ENCODE data around the gene SYT7. TPM values are rescaled to one million over a fixed set of nuclear protein-coding genes. Genes with fewer than 3 reads are reported as not detected.

The SYT7 gene
- polyA plus RNA-seq, 2 of the 4 experiments (the other 2 are of a cell fraction) = 0.37 to 1.0 TPM

DNA sequence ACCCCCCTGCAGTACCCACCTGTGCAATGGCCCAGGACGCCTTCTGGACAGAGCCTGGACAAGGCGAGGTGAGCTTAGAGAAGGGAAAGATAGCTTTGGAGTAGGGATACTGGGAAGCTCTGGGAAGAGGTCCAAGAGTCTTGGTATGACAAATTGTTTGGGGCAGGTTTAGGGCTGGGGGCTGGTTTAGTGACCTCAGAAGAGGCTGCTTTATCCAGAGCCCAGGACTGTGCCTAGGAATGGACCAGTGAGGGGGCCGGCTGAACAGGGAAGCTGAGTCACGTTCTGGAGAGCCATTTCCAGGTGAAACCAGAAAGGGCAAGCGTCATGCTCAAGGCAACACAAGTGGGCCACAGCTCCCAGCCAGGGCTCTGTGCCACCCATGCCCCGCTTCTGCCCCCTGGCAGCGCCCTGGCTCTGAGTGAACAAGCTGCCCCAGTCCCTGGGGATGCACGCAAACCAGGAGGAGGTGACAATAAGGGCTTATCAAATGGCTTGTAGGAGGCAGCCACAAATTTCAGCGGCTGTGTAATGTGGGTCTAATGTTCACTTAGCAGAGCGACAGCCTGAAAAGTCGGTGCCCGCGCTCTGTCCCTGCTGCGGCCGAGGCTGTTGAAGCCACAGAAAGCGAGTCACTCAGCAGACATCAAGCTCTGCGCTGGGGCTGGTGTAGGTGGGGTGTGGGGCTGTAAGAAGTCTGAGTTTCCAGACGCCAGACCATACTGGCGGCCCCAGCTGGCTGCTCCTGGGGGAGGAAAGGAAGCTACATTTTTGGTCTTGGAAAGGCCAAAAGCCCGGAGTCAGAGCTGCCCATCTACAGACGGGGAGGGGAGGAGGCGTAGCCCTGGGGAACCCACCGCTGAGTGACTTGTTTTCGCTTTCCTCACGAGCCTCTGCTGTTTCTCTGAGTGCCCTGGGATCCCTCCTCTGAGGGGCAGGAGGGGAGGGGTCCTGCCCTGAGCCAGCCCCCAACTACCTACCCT, 18.3 kb upstream of the SYT7 start:
- Histone ChIP-seq H3K9me3 (no peaks in the 10 kb centered on the region), H3K27ac (no peak overlapping the region), H3K4me1 (no peaks in the 10 kb centered on the region), H3K4me2 (no peak overlapping the region), H3K4me3 (no peak overlapping the region)
- ChIA-PET CTCF (interaction anchor here (0.6 to 2.4 kb wide), 7 partner anchors 12 to 388 kb away, joined by 3 to 8 read pairs (median 4); partner anchors contain the start of gene SYT7), POLR2A (no interaction called here)
- no peak for DNase-seq (ENCODE audit: low read depth in 1 of 2, low spot score in 1 of 2)
- no peak for FAIRE-seq
- WGBS (ENCODE audit: missing lambda C conversion rate) = 64% methylated on average over 25 of the region's 25 CpGs
- no peak for TF ChIP-seq NR3C1 (IDR thresholded peaks at IDR 0.05)
- no peak for TF ChIP-seq RCOR1 (IDR thresholded peaks at IDR 0.05; ENCODE audit: low read depth, low read length)
- TF ChIP-seq ZC3H11A (IDR thresholded peaks at IDR 0.05) = no peak
- TF ChIP-seq CEBPB (IDR thresholded peaks at IDR 0.05) = no peak
- no peak for TF ChIP-seq JUN (IDR thresholded peaks at IDR 0.05)
- TF ChIP-seq TFCP2L1 (CRISPR knock-in tag; IDR thresholded peaks at IDR 0.05) = no peak
- no peak for TF ChIP-seq MAZ (IDR thresholded peaks at IDR 0.05; ENCODE audit: borderline replicate concordance, low read depth, low read length)
- TF ChIP-seq, protein P1, sequence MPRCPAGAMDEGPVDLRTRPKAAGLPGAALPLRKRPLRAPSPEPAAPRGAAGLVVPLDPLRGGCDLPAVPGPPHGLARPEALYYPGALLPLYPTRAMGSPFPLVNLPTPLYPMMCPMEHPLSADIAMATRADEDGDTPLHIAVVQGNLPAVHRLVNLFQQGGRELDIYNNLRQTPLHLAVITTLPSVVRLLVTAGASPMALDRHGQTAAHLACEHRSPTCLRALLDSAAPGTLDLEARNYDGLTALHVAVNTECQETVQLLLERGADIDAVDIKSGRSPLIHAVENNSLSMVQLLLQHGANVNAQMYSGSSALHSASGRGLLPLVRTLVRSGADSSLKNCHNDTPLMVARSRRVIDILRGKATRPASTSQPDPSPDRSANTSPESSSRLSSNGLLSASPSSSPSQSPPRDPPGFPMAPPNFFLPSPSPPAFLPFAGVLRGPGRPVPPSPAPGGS (IDR thresholded peaks at IDR 0.05) = no peak
- no peak for TF ChIP-seq NFE2L2 (conservative IDR thresholded peaks at IDR 0.05; ENCODE audit: low read length)
- no peak for TF ChIP-seq ATOH8 (CRISPR knock-in tag; IDR thresholded peaks at IDR 0.05; ENCODE audit: low read depth)
- TF ChIP-seq MAX (IDR thresholded peaks at IDR 0.05) = no peak
- TF ChIP-seq ELK1 (IDR thresholded peaks at IDR 0.05; ENCODE audit: low read depth, low read length) = no peak
- TF ChIP-seq HOXB5 (CRISPR knock-in tag; IDR thresholded peaks at IDR 0.05) = no peak
- TF ChIP-seq HMGXB4 (CRISPR knock-in tag; IDR thresholded peaks at IDR 0.05; ENCODE audit: borderline replicate concordance) = no peak
- TF ChIP-seq POLR2AphosphoS2 (conservative IDR thresholded peaks at IDR 0.05; ENCODE audit: low read length) = no peak
- TF ChIP-seq, protein P2, sequence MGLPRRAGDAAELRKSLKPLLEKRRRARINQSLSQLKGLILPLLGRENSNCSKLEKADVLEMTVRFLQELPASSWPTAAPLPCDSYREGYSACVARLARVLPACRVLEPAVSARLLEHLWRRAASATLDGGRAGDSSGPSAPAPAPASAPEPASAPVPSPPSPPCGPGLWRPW (IDR thresholded peaks at IDR 0.05) = no peak
- TF ChIP-seq HOXB13 (CRISPR knock-in tag; IDR thresholded peaks at IDR 0.05; ENCODE audit: low read depth) = no peak
- TF ChIP-seq NPAS2 (CRISPR knock-in tag; IDR thresholded peaks at IDR 0.05; ENCODE audit: borderline replicate concordance) = no peak
- no peak for TF ChIP-seq EHF (CRISPR knock-in tag; IDR thresholded peaks at IDR 0.05)
- ATAC-seq = peak in 1 of 2 experiments; percentile 18; a peak in 3 of 6 replicates

DNA sequence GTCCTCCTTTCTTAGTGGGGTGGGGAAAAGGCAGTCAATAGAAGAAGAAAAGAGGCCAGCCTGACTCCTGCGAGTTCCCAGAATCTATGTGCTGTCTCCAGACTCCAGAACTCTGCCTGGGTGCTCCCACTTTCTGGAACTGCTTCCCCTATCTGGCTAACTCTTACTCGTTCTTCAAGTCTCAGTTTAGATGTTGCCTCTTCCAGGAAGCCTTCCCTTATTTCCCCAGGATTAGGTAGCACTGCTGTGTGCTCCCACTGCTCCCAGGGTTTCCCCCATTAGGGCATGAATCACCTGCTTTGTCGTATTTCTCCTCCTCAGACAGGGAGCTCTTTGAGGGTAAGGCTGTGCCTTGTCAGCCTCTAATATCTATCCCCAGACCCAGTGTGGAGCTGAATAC, 17.5 kb upstream of the SYT7 start:
- DNase-seq (ENCODE audit: low read depth in 1 of 2, low spot score in 1 of 2) (no peak), ATAC-seq (peak in 1 of 2 experiments; percentile 26; a peak in 2 of 6 replicates), FAIRE-seq (no peak)
- no peaks in the 10 kb centered on the region for H3K9me3 ChIP-seq
- ChIA-PET CTCF (interaction anchor here (0.8 to 2.4 kb wide), 2 partner anchors 12 to 17 kb away, joined by 3 to 8 read pairs; no protein-coding TSS in a partner anchor), POLR2A (no interaction called here)
- no peak overlapping the region for H3K4me3 ChIP-seq
- WGBS (ENCODE audit: missing lambda C conversion rate) = 15% methylated on average over 3 of the region's 3 CpGs
- TF ChIP-seq EP300 (IDR thresholded peaks at IDR 0.05) (no peak), ZFP36 (IDR thresholded peaks at IDR 0.05; ENCODE audit: borderline replicate concordance, partially characterized antibody) (peak; percentile 82), HMGXB4 (CRISPR knock-in tag; IDR thresholded peaks at IDR 0.05; ENCODE audit: borderline replicate concordance) (no peak), SREBF2 (IDR thresholded peaks at IDR 0.05) (no peak)
- TF ChIP-seq, protein P2 (IDR thresholded peaks at IDR 0.05) = no peak
- no peaks in the 10 kb centered on the region for H3K4me1 ChIP-seq
- H3K27ac ChIP-seq = no peak overlapping the region
- no peak overlapping the region for H3K4me2 ChIP-seq
